ENCODE data around the gene TFCP2L1.

TFCP2L1 gene

GRCh38 chr2:121186261-121186660 is 98.7 kb downstream of the TFCP2L1 start:
- Histone ChIP-seq H3K4me1 (ENCODE audit: control insufficient read depth, insufficient read depth, low read length, poor library complexity, severe bottlenecking) (no peaks in the 10 kb centered on the region), H3K9me3 (ENCODE audit: control insufficient read depth, low read length) (no peaks in the 10 kb centered on the region), H3K4me3 (ENCODE audit: extremely low read depth, insufficient read depth, low read length, poor library complexity, severe bottlenecking) (no peak overlapping the region), H3K36me3 (ENCODE audit: control insufficient read depth, insufficient read depth, low read length) (no peaks in the 10 kb centered on the region), H3K27ac (ENCODE audit: low read depth, low read length, severe bottlenecking) (no peak overlapping the region)
- 73 to 80% methylated on average over 5 to 9 of the region's 9 CpGs for WGBS, 2 experiments (ENCODE audit: insufficient coverage in 2 of 2)

GRCh38 chr2:121185571-121186074 is 99.4 kb downstream of the TFCP2L1 start:
- Histone ChIP-seq H3K4me3 (ENCODE audit: extremely low read depth, insufficient read depth, low read length, poor library complexity, severe bottlenecking) (no peak overlapping the region), H3K4me1 (ENCODE audit: control insufficient read depth, insufficient read depth, low read length, poor library complexity, severe bottlenecking) (no peaks in the 10 kb centered on the region), H3K9me3 (ENCODE audit: control insufficient read depth, low read length) (no peaks in the 10 kb centered on the region), H3K27ac (ENCODE audit: low read depth, low read length, severe bottlenecking) (no peak overlapping the region), H3K36me3 (ENCODE audit: control insufficient read depth, insufficient read depth, low read length) (no peaks in the 10 kb centered on the region)
- WGBS, 2 experiments (ENCODE audit: insufficient coverage in 2 of 2): 86 to 92% methylated on average over 3 to 5 of the region's 5 CpGs

DNA sequence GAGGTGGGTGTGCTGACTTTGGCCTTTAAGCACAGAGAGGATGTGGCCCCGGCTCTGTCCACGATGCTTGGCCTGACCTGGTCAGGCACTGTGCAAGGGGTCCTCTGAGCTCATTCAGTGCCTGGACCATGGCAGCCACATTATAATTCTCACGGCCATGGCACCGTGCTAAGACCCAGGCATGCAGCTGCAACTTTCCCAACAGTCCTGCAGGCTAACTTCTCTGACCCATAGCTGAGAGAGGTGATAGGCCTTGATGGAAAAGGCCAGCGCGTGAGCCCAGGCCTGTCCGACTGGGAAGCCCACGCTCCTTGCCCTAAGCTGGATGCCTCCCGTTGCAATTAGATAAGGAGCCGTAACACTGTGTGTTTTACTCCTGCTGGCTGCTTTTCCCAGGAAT is 99.9 kb downstream of the TFCP2L1 start:
- 94 to 96% methylated on average over 8 to 10 of the region's 10 CpGs for WGBS, 2 experiments (ENCODE audit: insufficient coverage in 2 of 2)
- Histone ChIP-seq H3K9me3 (ENCODE audit: control insufficient read depth, low read length) (no peaks in the 10 kb centered on the region), H3K27ac (ENCODE audit: low read depth, low read length, severe bottlenecking) (no peak overlapping the region)

DNA sequence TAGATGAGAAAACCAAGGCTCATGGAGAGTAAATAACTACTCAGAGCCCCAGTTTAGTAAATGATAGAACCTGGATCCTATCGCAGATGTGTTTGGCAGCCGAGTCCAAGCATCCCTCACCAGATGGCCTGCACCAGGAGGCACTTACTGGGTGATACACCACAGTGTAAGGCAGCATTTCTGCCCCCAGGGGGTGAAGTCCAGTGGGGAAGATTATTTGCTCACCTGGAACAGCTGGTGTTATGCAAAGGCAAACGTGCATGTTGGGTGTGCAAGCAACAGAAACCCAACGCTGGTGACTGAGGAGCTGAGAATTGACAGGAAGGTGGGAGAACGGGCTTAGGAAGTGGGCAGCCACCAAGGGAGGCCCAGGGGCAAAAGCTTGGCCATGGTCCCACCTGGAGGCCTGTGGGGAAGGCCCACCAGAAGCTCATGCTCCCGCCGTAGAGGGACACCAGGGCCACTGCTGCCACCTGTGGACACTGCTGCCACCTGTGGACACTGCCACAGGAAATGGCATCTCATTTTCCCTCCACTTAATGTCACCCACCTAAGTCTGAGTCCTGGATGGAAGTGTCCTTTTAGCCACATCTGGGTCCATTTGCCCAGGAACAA is 100.6 kb downstream of the TFCP2L1 start:
- no peak overlapping the region for H3K4me3 ChIP-seq (ENCODE audit: extremely low read depth, insufficient read depth, low read length, poor library complexity, severe bottlenecking)
- no peaks in the 10 kb centered on the region for H3K4me1 ChIP-seq (ENCODE audit: control insufficient read depth, insufficient read depth, low read length, poor library complexity, severe bottlenecking)
- no peaks in the 10 kb centered on the region for H3K36me3 ChIP-seq (ENCODE audit: control insufficient read depth, insufficient read depth, low read length)
- WGBS, 2 experiments (ENCODE audit: insufficient coverage in 2 of 2): 92 to 93% methylated on average over 7 of the region's 7 CpGs
- no peaks in the 10 kb centered on the region for H3K9me3 ChIP-seq (ENCODE audit: control insufficient read depth, low read length)
- no peak overlapping the region for H3K27ac ChIP-seq (ENCODE audit: low read depth, low read length, severe bottlenecking)

More for the DNA sequence above, 99.9 kb downstream of the TFCP2L1 start:
- Histone ChIP-seq H3K36me3 (ENCODE audit: control insufficient read depth, insufficient read depth, low read length) (no peaks in the 10 kb centered on the region), H3K4me1 (ENCODE audit: control insufficient read depth, insufficient read depth, low read length, poor library complexity, severe bottlenecking) (no peaks in the 10 kb centered on the region), H3K4me3 (ENCODE audit: extremely low read depth, insufficient read depth, low read length, poor library complexity, severe bottlenecking) (no peak overlapping the region)

- 78 to 88% methylated on average over 4 of the region's 4 CpGs for WGBS, 2 experiments (ENCODE audit: insufficient coverage in 2 of 2)
- no peak overlapping the region for H3K27ac ChIP-seq (ENCODE audit: low read depth, low read length, severe bottlenecking)
- H3K9me3 ChIP-seq (ENCODE audit: control insufficient read depth, low read length): no peaks in the 10 kb centered on the region
- H3K36me3 ChIP-seq (ENCODE audit: control insufficient read depth, insufficient read depth, low read length): no peaks in the 10 kb centered on the region
- no peak overlapping the region for H3K4me3 ChIP-seq (ENCODE audit: extremely low read depth, insufficient read depth, low read length, poor library complexity, severe bottlenecking)
- no peaks in the 10 kb centered on the region for H3K4me1 ChIP-seq (ENCODE audit: control insufficient read depth, insufficient read depth, low read length, poor library complexity, severe bottlenecking)
Observed at GRCh38 chr2:121182520-121182919, 102.5 kb downstream of the TFCP2L1 start.

GRCh38 chr2:121179467-121179866 is 105.5 kb downstream of the TFCP2L1 start:
- Histone ChIP-seq H3K4me1 (ENCODE audit: control insufficient read depth, insufficient read depth, low read length, poor library complexity, severe bottlenecking) (no peaks in the 10 kb centered on the region), H3K36me3 (ENCODE audit: control insufficient read depth, insufficient read depth, low read length) (no peaks in the 10 kb centered on the region), H3K4me3 (ENCODE audit: extremely low read depth, insufficient read depth, low read length, poor library complexity, severe bottlenecking) (no peak overlapping the region), H3K27ac (ENCODE audit: low read depth, low read length, severe bottlenecking) (no peak overlapping the region), H3K9me3 (ENCODE audit: control insufficient read depth, low read length) (no peaks in the 10 kb centered on the region)
- WGBS, 2 experiments (ENCODE audit: insufficient coverage in 2 of 2): 89 to 97% methylated on average over 6 of the region's 10 CpGs

DNA sequence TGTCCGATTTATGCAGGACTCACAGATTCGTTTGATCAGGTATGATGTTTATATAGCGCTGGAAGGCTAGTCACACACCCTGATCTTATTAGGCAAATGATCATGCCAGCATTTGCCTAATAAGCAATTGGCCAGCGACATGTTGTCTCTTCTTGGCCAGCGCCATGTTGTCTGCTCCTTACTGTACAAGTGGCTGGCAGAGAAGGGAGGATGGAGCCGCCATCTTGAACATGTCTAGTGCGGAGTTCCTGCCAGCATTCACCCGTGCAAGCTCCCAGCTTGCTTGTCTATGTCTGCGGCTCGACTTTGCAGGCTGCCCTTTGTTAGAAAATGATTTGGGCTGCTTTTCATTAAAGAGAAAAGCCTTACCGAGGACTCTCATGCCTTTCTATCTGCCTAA is 106.3 kb downstream of the TFCP2L1 start:
- Histone ChIP-seq H3K27ac (ENCODE audit: low read depth, low read length, severe bottlenecking) (no peak overlapping the region), H3K36me3 (ENCODE audit: control insufficient read depth, insufficient read depth, low read length) (no peaks in the 10 kb centered on the region), H3K9me3 (ENCODE audit: control insufficient read depth, low read length) (no peaks in the 10 kb centered on the region), H3K4me3 (ENCODE audit: extremely low read depth, insufficient read depth, low read length, poor library complexity, severe bottlenecking) (no peak overlapping the region), H3K4me1 (ENCODE audit: control insufficient read depth, insufficient read depth, low read length, poor library complexity, severe bottlenecking) (no peaks in the 10 kb centered on the region)
- 91 to 95% methylated on average over 7 to 11 of the region's 11 CpGs for WGBS, 2 experiments (ENCODE audit: insufficient coverage in 2 of 2)

DNA sequence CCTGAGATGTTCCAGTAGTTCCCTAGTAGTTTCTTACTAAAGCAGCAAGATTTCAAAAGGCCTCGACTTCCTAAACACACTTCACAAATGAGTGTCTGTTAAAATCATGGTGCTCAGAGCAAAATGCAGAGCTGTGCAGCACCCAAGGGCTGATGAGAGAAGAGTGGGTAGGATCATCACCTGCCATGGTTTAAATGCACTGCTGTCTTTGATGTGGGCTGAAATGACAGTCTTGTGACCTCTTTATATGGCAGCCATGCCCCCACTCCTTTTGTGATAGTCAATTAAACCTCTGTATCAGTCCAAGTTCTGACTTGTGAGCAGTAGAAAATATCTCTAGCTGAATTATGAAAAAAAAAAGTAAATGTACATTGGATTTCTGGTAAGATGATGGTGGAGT is 107.1 kb downstream of the TFCP2L1 start:
- no peak overlapping the region for H3K27ac ChIP-seq (ENCODE audit: low read depth, low read length, severe bottlenecking)

DNA sequence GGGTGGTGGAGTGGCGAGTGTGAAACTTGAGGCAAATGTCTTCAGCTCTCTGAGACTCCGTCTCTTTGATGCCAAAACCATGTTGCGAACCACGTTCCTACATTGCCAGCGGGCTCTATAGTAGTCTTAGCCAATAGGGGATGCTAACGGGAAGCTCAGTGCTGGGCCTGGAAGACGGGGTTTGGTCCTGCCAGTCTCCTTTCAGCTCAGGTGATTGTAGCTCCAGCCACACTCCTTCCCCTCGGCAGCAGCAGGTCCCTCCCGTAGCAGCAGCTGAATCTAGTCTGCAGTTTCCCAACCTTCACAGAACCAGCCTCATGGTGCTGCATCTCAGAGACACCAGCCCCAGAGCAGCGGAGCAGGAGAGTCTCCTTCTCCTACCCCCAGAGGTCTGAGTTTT is 109.7 kb downstream of the TFCP2L1 start:
- H3K4me1 ChIP-seq (ENCODE audit: control insufficient read depth, insufficient read depth, low read length, poor library complexity, severe bottlenecking): no peaks in the 10 kb centered on the region
- no peak overlapping the region for H3K4me3 ChIP-seq (ENCODE audit: extremely low read depth, insufficient read depth, low read length, poor library complexity, severe bottlenecking)
- no peaks in the 10 kb centered on the region for H3K36me3 ChIP-seq (ENCODE audit: control insufficient read depth, insufficient read depth, low read length)
- no peaks in the 10 kb centered on the region for H3K9me3 ChIP-seq (ENCODE audit: control insufficient read depth, low read length)
- no peak overlapping the region for H3K27ac ChIP-seq (ENCODE audit: low read depth, low read length, severe bottlenecking)
- WGBS, 2 experiments (ENCODE audit: insufficient coverage in 2 of 2): 74 to 82% methylated on average over 7 to 9 of the region's 10 CpGs

More for the DNA sequence above, 107.1 kb downstream of the TFCP2L1 start:
- H3K4me3 ChIP-seq (ENCODE audit: extremely low read depth, insufficient read depth, low read length, poor library complexity, severe bottlenecking): no peak overlapping the region
- WGBS, 2 experiments (ENCODE audit: insufficient coverage in 2 of 2): no CpG with 5 or more reads among the region's 1 CpG
- H3K9me3 ChIP-seq (ENCODE audit: control insufficient read depth, low read length): no peaks in the 10 kb centered on the region
- no peaks in the 10 kb centered on the region for H3K36me3 ChIP-seq (ENCODE audit: control insufficient read depth, insufficient read depth, low read length)
- H3K4me1 ChIP-seq (ENCODE audit: control insufficient read depth, insufficient read depth, low read length, poor library complexity, severe bottlenecking): no peaks in the 10 kb centered on the region

DNA sequence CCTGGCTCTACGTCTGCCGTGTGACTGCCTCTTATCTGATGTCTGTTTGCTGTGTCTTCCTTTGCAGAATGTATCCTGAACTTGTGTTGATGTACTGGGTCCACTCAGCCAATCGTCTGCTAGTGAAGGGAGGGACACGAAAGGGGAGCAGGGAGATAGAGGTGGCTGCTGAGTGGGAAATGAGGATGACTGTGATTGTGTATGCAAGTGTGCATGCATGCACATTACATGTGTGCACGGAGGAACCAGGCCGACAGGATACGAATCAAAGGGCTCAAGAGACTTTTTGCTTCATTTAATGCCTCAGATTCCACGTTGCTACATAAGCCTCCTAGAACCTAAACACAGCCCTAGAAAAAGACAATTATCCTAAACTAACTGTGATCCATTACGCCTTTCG is 111.2 kb downstream of the TFCP2L1 start:
- Histone ChIP-seq H3K27ac (ENCODE audit: low read depth, low read length, severe bottlenecking) (no peak overlapping the region), H3K4me3 (ENCODE audit: extremely low read depth, insufficient read depth, low read length, poor library complexity, severe bottlenecking) (no peak overlapping the region), H3K36me3 (ENCODE audit: control insufficient read depth, insufficient read depth, low read length) (no peaks in the 10 kb centered on the region), H3K4me1 (ENCODE audit: control insufficient read depth, insufficient read depth, low read length, poor library complexity, severe bottlenecking) (no peaks in the 10 kb centered on the region), H3K9me3 (ENCODE audit: control insufficient read depth, low read length) (no peaks in the 10 kb centered on the region)
- 87 to 89% methylated on average over 5 to 8 of the region's 10 CpGs for WGBS, 2 experiments (ENCODE audit: insufficient coverage in 2 of 2)

DNA sequence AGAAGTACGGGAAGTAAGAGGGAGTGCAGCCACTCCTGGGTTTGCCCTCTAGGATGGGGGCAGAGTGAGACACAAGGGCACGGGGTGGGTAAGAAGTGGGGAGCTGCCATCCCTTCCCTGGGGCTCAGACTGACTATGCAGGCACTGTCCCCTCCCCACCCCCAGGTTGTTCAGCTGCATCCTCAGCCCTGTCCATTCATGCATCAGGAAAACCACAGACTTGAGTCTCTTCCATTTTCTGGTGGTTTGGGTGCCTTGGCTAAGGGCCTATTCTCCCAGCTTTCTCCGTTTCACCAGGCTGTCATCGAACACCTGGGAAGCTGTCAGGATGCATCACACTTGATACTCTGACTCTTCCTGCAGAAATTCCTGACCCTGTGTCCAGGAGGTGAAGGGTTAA is 111.9 kb downstream of the TFCP2L1 start:
- Histone ChIP-seq H3K36me3 (ENCODE audit: control insufficient read depth, insufficient read depth, low read length) (no peaks in the 10 kb centered on the region), H3K4me3 (ENCODE audit: extremely low read depth, insufficient read depth, low read length, poor library complexity, severe bottlenecking) (no peak overlapping the region), H3K4me1 (ENCODE audit: control insufficient read depth, insufficient read depth, low read length, poor library complexity, severe bottlenecking) (no peaks in the 10 kb centered on the region), H3K27ac (ENCODE audit: low read depth, low read length, severe bottlenecking) (no peak overlapping the region), H3K9me3 (ENCODE audit: control insufficient read depth, low read length) (no peaks in the 10 kb centered on the region)
- 92 to 100% methylated on average over 2 to 3 of the region's 4 CpGs for WGBS, 2 experiments (ENCODE audit: insufficient coverage in 2 of 2)
